AG09319 (cell line): ENCODE measurements around the gene JTB.

ENCODE experiments used
- DNase-seq: peaks from one replicate; pipeline ENCODE4 v3.0.0-alpha.2; 2010; ENCODE audit warnings: low read depth; ENCODE audit errors: extremely low read depth
- CTCF ChIP-seq: IDR thresholded peaks from 2 replicates; pipeline ENCODE4 v1.5.1; 2011; ENCODE audit warnings: low read depth, mild to moderate bottlenecking, inconsistent platforms, low read length, moderate library complexity

JTB gene

GRCh38 chr1:153941826-153942725 is 35.4 kb downstream of the JTB start:
- DNase-seq = no peak
- TF ChIP-seq CTCF = no peak

GRCh38 chr1:153940756-153941155 is 36.7 kb downstream of the JTB start:
- DNase-seq = no peak
- no peak for TF ChIP-seq CTCF

DNA sequence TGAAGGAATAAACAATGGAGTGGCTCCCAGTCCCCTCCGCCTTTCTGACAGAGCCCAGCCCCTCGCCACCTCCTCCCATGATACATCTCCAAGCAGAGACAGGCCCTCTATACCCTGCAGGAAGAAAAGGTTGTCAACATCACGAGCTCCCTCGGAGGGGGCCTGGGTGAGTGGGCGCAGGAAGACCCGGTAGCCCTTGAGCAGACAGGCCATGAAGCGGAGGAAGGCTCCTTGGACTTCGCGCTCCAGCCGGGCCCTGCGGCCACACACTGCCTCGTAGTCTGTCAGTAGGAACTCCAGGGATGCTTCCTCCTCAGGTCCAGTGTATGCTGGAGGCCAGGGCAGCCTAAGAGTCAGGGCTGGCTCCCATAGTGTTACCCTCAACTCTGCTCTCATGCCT is 38.0 kb downstream of the JTB start:
- no peak for DNase-seq
- TF ChIP-seq CTCF = no peak

- no peak for TF ChIP-seq CTCF
- DNase-seq = no peak
Observed at GRCh38 chr1:153938996-153939395, 38.5 kb downstream of the JTB start.

DNA sequence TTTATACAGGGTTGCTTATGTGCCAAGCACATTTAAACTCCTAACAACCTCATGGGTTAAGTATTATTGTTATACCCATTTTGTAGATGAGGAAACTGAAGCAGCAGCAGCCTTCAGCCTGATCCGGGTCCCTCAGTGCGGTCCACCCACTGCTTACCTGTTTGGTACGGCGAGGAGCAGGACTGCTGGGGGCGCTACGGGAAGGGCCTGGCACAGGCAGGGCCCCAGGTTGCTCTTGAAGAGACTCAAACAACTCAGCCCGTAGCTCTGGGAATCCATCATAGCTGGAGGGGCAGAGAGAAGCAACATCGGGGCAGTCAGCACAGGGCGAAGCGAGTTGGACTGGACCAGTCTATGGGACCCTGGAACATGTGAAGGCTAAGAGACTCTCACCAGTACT is 40.1 kb downstream of the JTB start:
- DNase-seq = no peak
- no peak for TF ChIP-seq CTCF

DNA sequence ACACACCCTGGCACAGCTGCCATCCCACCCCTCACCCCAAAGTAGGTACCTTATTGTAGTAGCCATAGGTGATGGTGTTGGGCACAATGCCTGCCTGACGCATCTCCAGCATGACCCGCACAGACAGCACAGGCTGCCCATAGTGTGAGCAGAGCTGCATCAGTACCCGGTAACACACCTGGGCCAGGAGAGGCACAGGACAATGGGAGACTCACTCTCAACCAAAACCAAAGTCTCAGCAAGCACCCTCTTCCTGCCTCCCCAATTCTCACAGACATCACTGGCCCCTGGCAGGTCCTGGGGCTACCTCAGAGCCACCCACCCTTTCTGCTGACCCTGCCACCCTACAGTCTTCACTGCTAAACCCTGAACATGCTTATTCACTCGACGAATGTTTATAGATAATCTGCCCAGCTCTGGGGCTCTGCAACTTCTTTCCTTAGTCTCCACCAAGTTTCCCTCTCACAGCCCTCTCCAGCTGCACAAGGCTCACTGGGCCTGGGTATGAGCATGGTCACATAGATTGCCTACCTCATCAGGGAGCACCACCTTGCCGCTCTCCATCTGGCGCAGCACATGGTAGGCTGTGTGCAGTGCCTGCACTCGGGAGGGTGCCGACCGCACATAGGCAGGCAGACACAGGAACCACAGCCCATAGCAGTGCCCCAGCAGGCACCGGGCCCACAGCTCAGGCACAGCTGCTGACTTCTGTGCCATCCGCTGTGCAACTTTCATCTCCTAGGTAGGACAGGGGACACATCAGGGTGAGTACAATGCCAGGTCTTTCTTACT is 41.3 kb downstream of the JTB start:
- no peak for TF ChIP-seq CTCF
- no peak for DNase-seq

DNA sequence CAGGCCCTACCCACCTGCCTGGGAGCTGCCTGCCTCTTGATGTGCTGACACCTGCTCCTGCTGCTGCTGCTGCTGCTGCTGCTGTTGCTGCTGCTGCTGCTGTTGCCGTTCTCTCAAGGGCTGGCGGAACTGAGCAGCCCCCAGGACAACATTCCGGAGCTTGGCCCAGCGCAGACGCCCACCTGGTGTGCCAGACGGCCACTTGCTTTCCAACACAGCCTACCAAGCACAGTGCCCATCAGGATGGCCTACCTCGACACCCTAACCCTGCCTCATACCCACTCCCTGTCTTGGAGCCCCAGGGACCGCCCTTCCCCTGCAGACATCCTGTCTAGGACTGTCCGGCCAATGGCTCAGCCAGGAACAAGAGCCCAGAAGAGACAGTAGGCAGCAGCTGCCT is 42.7 kb downstream of the JTB start:
- TF ChIP-seq CTCF = no peak
- no peak for DNase-seq
